GM21576 (cell line): ENCODE data around the gene TCHHL1.
"Not testable (repeated sequence)": the region's sequence is repeated elsewhere in the genome, so short reads cannot be mapped to it uniquely, and the experiment has no call there.

Experiments
- ATAC-seq: cut with Tn5 transposase; IDR thresholded peaks from one replicate; pipeline ENCODE4 v1.9.1; 2021; ENCODE audit warnings: mild to moderate bottlenecking, moderate library complexity; ENCODE audit not compliant: unreplicated experiment

The TCHHL1 gene

GRCh38 chr1:152096931-152097330 is 8.1 kb upstream of the TCHHL1 start:
- no peak for ATAC-seq

GRCh38 chr1:152086760-152087159 is 2.1 kb downstream of the TCHHL1 start:
- ATAC-seq = no peak

GRCh38 chr1:152084853-152085252 is 4.0 kb downstream of the TCHHL1 start:
- no peak for ATAC-seq

DNA sequence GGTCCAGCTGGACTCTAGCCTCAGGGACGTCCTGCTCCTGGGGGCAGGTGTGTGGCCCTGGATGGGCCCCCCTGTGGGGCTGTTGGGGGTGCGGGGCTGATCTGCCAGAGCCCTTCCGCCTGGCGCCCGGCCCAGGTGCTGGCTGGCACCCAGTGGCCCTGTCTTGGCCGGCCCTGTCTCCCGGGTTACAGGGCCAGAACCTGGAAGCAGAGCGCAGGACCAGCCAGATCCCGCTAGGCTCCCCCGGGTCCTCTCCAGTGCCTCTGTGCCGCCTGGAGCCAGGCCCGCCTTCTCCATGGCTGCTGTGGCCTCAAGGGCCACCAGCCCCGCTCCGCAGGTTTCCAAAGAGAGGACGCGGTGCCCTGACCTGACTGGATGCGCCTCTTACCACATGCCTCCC is 7.8 kb downstream of the TCHHL1 start:
- ATAC-seq = not testable (repeated sequence)

GRCh38 chr1:152080494-152080893 is 8.4 kb downstream of the TCHHL1 start:
- ATAC-seq = not testable (repeated sequence)

DNA sequence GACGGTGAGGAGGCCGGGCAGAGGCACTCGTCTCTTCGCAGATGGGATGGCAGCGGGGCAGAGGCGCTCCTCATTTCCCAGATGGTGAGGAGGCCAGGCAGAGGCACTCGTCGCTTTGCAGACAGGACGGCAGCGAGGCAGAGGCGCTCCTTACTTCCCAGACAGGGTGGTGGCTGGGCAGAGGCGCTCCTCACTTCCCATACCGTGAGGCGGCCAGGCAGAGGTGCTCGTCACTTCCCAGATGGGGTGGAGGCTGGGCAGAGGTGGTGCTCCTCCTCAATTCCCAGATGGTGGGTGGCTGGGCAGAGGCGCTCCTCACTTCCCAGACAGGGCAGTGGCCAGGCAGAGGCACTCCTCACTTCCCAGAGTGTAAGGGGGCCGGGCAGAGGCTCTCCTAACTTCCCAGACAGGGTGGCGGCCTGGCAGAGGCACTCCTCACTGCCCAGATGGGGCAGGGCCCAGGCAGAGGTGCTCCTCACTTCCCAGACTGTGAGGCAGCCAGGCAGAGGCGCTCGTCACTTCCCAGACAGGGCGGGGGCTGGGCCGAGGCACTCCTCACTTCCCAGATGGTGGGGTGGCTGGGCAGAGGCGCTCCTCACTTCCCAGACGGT is 9.9 kb downstream of the TCHHL1 start:
- ATAC-seq = no peak

DNA sequence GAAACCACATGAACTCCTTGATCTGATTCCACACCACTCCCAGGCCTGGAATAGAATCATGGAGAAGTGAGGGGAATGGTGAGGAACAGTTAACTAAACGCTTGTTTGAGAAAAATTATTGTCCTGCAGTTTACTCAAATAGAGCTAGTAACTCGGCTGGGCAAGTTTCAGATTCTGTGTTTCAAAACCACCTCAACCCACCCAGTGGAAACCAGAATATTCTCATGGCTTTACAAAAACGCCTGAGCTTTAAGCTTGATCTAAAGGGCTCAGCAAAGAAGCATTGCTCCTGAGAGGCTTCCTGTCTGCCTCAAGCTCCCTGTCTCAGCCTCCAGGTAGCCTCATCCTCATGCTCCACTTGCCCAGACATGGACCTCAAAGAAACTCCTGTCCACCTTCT is 16.6 kb downstream of the TCHHL1 start:
- no peak for ATAC-seq

GRCh38 chr1:152071123-152071522 is 17.7 kb downstream of the TCHHL1 start:
- no peak for ATAC-seq

DNA sequence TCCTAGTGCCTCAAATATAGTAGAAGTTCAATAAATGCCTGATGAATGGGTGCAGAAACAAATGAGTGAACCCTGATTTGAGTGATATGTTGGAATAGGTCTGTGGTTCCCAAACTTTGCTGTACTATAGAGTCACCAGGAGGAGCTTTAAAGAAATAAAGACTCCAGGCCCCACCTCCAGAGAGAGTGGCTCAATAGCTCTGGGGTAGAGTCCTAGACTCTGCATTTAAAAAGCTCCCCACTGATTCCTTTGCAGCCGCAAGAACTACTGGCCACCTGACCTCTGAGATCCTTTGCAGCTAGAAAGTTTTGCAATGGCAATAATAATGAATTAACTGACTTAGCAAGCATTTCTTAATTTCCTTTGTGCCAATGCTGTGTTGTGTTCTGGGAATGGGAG is 20.9 kb downstream of the TCHHL1 start:
- ATAC-seq = no peak

GRCh38 chr1:152067150-152067549 is 21.7 kb downstream of the TCHHL1 start:
- ATAC-seq = no peak

DNA sequence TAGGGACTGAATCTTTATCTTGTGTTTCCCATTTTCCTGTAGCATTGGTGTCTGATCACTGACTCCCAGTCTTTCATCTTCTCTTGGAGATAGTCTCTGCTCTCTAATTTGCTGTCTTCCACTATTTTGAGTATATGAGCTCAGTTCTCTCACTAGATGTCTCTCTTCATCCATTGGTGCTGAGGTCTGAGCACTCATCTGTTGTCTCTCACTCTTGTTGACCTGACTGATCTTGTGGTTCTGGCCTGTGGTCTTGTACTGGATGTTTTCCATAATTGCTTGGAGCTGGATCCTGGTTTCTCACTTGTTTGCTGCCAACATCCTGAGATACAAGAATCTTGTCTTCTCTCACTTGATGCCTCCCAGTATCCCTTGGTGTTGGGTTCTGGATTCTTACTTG is 26.9 kb downstream of the TCHHL1 start:
- ATAC-seq = no peak

DNA sequence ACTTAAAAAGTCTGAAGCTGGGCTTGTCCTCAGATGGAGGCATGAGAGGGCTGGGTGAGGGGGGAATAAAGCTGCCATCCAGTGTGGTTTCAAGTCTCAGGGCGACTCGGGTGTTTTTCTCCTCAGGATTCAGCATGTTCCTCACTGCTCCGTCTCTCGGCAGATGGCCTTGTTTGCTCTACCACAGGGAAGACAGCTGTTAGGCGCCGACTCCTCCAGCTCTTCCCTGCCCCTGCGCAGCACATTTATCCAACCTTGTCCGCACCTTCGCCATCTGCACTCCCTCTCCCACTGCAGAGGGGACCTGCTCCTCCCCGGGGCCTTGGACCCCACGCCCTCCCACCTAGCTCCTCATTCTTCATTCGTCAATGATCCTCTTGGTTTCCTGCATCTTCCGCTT is 35.5 kb downstream of the TCHHL1 start:
- ATAC-seq = no peak

DNA sequence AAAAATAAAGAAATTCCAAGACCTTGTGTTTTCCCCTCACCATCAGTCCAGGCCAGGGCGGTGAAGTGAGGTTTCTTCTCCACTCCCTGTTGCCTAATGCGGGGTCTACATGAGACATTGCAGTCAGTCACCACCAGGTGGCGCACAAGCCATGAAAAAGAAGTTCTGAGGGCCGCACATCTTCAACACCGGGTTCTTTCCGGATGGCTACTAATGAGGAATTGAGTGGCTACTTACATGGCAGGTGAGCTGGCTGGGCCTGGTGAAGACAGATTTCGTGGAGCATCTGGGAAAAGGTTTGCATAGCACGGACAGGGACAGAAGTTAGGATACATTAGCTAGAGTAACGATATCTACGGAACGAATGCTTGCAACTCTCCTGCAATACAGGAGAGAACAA is 36.3 kb downstream of the TCHHL1 start:
- no peak for ATAC-seq

- ATAC-seq = no peak
Measured at GRCh38 chr1:152050886-152051675, 37.8 kb downstream of the TCHHL1 start.

DNA sequence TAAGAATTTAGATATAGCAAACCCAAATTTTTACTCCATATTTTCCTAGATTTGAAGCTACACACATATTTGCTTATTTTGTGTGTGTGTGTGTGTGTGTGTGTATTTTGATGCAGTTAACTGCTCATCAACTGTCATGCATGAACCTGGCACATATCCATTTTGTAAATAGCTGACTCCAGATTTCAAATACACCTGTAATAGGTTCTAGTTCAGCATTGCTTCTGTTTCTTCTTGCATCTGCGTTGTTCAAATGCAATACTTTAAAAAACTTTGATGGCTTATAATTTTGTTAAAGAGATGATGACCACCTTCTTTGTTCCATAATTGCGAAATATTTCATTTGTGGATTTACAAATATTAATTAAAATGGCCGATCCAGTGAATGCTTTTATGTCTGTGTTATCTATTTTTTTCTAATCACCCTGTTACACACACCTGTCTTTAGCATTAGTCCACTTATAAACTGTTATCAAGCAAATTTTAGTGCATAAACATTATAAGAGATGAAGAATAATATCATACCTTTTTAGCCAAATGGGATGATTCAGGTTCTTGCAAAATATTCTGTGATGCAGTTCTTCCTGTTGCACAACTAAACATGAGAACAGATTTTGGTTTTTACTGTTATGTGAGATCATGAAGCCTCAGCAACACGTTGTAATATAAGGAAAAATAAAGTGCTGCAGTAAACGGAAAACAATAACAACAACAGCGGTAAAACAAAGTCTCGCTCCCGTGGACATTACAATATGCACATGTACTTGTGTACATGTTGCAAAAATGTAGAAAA is 39.4 kb downstream of the TCHHL1 start:
- ATAC-seq = no peak

GRCh38 chr1:152048416-152049009 is 40.4 kb downstream of the TCHHL1 start:
- peak; percentile 12 for ATAC-seq

- peak; percentile 92 for ATAC-seq
Measured at GRCh38 chr1:152047730-152048415, 41.0 kb downstream of the TCHHL1 start.

DNA sequence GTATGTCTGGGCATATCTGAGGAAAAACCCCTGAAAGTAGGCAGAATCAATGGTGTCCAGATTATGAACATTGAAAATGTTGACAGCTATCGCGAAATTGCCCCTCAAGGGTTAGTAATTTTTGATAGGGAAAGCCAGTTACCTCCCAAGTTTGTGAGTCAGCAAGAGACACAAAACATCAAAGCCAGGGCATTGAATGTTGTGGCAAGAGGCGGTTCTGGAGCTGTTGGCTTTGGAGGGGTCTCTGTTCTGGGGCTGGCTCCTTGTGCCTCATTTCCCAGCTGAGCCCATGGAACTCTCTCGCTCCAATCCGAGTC is 41.5 kb downstream of the TCHHL1 start:
- no peak for ATAC-seq

- ATAC-seq = no peak
Measured at GRCh38 chr1:152044386-152044785, 44.5 kb downstream of the TCHHL1 start.

- ATAC-seq = no peak
Measured at GRCh38 chr1:152043870-152044269, 45.0 kb downstream of the TCHHL1 start.

DNA sequence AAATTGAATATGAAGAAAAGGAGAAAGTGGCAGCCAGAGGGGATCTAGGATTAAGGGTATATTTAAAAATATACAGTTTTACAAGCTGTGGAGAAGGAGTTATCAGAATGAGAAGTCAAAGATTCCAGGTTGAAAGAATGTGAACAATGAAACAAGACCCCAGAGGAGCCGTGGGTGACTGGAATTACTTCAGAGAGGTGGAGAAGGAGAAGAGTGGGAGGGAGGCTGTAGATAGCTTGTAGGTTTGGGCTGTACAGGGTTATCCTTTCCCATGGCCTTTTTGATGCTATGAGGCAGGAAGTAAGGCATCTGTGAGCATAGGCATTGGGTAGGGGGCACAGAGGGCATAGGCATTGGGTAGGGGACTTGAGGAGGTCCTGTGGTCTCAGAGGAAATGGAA is 46.8 kb downstream of the TCHHL1 start:
- no peak for ATAC-seq
